ENCODE data around the gene SEC14L2.
A peak's percentile ranks its signal among the peaks of the same experiment; 100 is the strongest.

Gene SEC14L2

DNA sequence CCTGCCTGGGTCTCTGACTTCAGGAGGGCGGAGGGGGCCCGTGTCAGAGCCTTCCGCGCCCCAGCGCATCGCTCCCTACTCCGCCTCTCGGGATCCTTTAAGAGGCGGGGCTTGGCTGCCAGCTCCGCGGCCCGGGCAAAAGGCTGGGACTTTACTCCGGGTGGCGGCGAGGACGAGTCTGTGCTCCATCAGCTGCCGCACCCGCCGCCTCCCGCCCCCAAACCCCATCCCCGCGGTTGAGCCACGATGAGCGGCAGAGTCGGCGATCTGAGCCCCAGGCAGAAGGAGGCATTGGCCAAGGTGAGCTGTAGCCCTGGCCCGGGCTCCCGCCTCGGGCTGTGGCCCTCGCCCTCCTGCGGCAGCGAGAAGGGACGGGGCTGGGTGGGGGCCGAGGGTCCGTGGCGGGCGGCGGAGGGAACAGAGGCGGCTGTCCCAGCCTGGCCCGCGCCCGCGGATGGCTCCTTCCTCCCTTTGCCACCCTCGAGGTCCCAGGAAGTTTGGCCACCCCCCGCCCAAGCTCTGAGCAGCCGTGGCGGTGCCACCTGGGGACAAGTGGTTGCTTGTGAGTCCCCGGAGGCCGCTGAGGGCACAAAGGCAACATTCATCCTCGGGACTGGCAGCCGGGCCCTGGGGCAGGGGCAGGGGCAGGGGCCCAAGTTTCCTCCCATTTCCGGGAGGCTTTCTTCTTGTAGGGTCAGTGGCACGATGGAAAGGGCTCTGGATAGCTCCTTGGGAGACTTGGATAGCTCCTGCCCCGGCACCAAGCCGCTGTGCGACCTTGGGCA, at the start of gene SEC14L2:
SEC14L2 (plus strand) TSS at position 148 of the 785 bp plus-strand sequence; CDS start at position 247, 99 bp downstream.
- peak; percentile 28 for DNase-seq (ENCODE audit: low read depth)

DNA sequence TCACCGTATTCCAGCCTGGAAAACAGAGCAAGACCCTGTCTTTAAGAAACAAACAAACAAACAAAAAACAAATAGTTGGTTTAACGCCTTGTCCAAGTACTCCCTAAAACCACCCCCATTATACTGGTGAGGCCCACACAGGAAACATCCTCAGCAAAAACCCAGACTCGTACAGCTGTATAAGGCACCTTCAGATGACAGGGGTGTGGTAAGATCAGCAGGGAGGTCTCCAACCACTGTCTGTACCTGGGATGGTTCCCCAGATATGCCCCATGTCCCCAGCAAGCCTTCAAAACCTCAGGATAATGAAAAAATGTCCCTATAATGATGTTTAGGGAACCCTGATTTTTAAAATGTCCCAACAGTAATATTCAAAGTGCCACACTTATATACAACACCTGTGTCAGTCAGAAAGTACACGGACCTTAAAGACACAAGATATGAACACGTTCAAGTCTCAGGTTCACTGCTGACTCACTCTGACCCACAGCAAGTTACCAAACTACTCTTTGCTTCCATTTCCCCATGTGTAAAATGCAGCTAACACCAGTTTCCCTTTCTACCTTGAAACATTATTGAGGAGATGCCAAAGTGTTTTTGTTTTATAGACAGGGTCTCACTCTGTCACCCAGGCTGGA, 49.4 kb upstream of the SEC14L2 start:
- DNase-seq (ENCODE audit: low read depth): no peak

DNA sequence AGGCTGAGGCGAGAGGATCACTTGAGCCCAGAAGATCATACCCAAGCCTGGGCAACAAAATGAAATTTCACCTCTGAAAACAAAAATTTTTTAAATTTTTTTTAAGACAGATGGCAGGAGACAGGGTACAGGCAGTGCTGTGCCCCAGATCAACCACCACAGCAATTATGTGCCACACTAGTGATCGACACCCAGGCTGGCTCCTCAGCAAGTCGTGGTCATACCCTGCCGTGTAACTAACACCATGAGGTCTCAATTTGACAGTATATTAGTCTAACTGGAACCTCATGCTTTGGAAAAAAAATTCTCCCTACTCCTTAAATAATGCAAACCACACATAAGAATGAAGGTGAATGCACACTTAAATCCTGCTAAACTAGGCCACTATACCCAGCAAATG, 48.4 kb upstream of the SEC14L2 start:
- DNase-seq (ENCODE audit: low read depth): no peak

DNA sequence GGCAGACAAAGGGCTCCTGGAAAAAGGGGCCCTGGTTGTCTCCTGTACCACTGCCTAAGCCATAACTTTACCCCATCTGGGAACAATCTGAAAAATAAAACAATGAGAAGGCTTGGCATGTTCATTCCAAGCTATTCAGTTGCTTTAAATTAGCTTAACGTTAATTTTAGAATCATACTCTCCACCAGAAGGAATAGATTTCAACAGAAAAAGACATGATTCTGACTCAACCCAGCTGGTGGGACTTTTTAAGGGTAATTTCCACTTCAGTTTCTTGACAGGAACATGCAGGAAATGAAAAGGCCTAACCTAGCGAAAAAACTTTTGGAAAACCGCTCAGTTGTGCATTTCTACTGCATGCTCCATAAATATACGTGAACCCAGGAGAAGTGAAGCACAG, 48.0 kb upstream of the SEC14L2 start:
- DNase-seq (ENCODE audit: low read depth): no peak

DNA sequence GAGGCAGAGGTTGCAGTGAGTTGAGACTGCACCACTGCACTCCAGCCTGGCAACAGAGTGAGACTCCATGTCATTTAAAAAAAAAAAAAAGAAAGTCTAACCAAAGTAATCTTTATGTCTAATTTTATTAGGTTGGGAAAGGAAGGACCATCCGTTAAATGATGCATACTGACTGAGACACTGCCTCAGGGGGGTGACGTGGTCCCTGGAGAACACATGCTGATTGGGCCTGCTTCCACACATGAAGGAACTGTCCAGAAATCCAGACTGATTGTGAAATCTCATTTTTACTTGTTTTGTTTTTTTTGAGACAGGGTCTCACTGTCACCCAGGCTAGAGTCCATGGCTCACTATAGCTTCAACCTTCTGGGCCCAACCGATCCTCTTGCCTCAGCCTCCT, 45.6 kb upstream of the SEC14L2 start:
- no peak for DNase-seq (ENCODE audit: low read depth)

DNA sequence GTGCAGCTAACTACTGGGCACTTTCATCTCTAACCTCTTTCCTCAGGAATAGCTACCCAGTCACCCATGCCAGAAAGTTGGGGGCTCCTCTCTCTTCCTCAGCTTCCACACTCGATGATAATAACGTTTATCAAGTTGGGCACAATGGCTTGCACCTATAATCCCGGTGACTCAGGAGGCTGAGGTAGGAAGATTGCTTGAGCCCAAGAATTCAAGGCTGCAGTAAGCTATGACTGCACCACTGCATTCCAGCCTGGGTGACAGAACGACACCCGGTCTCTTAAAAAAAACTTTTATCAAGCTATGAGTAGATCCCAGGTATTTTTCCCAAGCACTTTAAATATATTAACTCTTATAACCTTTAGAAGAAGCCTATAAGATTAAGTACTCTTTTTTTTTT, 42.2 kb upstream of the SEC14L2 start:
- DNase-seq (ENCODE audit: low read depth): no peak

DNA sequence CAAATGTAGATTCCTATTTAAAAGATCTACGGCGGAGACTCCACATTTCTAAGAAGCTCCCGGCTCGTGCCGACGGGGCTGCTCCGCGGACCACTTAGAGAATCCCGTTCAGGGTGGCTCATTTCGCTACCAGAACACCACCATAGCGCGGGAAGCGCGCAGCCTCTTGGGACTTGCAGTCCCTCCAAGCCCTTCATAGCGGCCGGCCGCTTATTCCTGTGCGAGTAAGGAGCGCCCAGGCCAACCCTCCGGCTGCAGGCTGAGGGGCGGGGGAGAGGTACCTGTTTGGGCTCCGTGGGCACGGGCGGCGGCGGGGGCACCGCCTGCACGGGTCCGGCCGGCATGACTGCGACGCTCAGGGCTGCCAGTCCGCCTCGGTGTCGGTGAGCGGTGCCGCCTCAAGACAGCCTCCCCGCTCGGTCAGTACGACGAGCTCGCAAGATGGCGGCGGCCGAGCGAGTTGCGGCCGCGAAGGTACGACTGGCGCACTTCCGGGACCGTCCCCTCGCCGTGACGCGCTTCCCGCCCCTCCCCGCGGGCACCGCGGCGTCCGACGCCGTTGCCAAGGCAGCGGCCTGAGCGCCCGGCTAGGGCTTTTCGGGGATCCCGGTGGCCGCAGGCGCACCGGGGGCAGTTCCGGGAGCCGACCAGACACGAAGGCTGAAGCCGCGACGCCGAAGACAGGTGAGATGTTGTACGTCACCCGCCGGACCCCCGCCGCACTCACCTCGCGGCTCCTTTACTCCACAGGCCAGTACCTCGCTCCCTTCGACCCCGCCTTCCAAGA, 40.2 kb upstream of the SEC14L2 start, which contains the start of the genes CCDC157 and SF3A1:
CCDC157 (plus strand) TSS at position 559 of the 787 bp plus-strand sequence. CDS start 8,994 bp downstream, outside the sequence.
SF3A1 (minus strand) TSS at position 446 of the 787 bp plus-strand sequence; CDS start at position 344, 102 bp downstream.
- peak; percentile 74 for DNase-seq (ENCODE audit: low read depth)

DNA sequence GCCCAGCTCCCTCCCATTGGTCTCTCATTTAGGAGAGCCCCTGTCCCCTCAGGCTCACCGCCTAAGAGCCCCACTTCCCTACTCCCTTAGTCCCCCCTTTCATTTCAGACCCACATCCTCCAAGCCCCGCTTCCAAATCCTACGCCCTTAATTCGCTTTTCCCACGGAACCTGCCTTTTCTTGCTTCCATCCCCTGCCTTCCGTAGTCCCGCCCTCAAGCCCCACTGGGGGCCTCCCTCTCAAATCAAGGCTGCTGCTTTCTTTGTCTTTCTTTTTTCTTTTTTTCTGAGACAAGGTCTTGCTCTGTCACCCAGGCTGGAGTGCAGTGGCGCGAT, 39.6 kb upstream of the SEC14L2 start:
- DNase-seq (ENCODE audit: low read depth): no peak

DNA sequence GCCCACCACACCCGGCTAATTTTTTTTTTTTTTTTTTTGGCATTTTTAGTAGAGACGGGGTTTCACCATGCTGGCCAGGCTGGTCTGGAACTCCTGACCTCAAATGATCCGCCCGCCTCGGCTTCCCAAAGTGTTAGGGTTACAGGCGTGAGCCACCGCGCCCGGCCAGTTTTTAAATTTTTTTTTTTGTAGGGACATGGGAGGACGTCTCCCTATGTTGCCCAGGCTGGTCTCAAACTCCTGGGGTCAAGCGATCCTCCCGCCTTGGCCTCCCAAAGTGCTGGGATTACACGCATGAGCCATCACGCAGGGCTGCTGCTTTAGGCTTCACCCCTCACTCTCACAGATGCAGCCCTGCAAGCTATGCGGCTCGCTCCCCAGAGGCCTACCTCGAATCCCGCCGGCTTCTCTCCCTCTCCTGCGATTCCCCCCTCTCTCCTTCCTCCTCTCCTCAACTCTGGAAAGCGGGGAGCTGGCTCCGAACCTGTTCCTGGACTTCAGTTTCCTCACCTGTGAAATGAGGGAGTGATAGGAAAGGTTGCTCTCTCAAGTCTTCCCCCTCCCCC, 39.1 kb upstream of the SEC14L2 start:
- DNase-seq (ENCODE audit: low read depth): no peak

DNA sequence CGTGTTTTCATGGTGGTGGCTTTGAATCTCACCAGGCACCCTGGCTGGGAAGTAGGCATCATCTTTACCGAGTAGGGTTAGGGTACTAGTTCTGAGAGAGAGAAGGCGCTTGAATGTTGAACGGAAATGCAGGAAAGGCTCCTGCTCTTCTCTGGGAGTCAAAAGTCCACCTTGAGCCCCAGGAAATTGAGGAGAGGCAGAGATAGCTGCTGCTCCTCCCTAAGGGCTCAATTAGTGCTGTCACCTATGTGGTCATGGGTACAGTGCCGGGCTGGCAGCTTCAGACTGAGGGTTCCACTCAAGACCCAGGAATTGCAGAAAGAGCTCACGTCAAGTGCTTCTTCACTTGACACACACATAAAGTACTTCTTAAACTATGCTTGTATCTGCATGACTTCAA, 38.3 kb upstream of the SEC14L2 start:
- DNase-seq (ENCODE audit: low read depth): no peak

DNA sequence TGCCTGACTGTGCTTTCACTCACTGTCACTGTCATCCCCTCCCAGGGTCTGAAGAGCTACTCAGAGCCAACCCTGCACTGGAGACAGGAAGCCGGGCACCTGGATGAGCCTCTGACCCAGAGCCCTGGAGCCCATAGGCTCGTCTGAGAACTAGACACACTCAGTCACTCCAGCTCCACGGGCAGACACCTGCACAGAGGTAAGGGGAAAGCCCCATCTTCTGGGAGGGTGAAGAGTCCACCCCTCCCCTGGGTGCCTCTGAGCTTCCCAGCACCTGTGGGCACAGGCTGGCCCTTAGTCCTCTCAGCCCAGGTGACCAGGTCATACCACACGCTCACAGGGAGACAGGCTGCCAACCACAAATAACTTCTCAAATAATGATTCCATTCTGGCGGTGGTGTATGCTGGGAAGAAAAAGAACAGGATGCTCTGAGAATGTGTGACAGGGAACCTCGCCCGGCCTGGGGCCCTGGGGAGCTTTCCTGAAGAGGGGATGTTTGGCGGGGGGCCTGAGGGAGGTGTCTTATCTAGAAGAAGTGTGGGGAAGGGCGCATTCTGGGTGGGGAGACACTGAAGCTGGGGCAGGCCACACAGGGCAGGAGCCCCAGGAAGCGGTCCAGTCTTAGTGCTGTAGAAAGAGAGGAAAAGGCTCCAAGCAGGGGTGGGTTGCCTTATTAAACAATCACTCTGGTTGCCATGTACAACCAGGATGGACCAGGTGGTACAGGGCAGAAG, 34.7 kb upstream of the SEC14L2 start:
- DNase-seq (ENCODE audit: low read depth): no peak

DNA sequence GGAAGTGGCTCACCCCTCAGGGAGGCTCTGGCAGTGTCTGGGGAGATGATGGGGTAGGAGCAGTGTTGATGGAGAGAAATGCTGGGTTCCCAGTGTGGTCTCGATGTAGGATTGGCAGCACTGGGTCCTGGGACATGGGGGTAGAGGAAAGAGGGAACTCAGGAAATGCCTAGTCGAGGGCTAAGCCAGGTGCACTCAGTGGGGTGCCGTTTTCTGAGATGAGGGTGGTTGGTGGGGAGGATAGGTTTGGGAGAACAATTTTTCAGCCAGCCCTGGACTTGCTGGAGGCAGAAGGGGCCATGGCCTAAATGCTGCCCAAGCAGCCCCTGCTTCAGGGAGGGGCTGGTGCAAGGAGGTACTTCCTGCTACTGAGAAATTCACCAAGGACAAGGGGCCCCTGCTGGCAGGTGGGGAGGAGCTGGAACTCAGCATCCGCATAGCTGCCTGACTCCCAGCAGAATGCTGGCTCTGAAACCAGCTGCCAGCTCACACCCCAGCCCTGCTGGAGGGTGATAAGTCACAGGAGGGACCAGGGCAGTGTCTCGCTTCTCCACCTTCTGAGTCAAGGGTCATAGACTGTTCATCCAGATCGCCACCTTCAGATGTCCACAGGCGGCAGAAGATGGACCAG, 34.1 kb upstream of the SEC14L2 start:
- DNase-seq (ENCODE audit: low read depth): no peak

DNA sequence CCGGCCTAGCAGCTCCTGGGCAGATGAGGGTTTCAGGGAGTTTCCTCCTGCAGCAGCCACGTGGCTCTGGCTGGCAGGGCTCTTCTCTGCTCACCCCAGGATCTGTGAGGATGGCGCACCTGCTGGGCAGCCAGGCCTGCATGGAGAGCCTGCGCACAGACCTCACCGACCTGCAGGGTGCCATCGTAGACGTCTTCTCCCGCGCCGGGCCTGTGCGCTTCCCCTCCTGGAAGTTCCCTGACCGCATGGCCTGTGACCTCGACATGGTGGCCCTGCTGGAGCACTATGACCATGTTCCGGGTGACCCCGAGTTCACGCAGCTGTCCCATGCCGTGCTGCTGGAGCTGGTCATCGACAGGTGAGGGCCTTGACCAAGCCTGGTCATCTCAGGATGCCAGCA, 30.9 kb upstream of the SEC14L2 start:
- no peak for DNase-seq (ENCODE audit: low read depth)

DNA sequence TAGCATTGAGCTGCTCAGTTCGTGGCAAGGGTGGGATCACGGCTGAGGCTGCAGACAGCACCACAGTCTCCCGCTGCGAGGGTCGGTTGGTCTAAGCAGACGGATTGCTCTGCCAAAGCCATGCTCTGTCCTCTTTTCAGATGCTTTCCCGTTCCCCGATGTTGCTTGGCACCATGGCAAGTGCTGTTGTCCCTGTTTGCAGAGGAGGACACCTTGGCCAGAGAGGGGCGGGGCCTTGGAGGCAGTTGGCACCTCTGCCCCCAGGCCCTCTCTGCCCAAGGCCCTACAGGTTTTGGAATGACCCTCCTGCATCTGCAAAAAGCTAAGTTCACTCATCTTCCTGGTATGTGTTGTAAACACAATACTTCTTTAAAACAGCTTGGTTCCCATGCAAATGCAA, 28.4 kb upstream of the SEC14L2 start:
- no peak for DNase-seq (ENCODE audit: low read depth)

DNA sequence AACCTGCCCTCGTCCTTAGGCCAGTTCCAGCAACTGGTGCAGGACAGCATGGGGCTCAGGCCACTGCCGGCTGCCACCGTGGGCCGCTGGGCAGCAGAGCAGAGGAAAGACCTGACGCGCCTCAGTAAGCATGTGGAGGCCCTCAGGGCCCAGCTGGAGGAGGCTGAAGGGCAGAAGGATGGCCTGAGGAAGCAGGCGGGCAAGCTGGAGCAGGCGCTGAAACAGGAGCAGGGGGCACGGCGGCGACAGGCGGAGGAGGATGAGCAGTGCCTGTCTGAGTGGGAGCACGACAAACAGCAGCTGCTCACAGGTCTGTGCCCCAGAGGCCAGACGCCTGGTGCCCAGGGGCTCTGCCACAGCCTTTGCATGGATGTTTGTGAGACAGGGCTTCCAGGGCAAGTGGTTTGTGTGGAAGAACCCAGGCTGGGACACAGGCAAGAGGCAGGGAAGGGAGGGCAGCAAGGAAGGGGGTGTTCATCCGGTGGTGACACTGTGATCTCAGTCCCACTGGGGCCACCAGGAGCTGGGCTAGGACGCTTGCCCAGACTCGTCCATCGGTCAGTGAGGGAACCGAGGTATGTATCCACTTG, 26.1 kb upstream of the SEC14L2 start:
- DNase-seq (ENCODE audit: low read depth): no peak

DNA sequence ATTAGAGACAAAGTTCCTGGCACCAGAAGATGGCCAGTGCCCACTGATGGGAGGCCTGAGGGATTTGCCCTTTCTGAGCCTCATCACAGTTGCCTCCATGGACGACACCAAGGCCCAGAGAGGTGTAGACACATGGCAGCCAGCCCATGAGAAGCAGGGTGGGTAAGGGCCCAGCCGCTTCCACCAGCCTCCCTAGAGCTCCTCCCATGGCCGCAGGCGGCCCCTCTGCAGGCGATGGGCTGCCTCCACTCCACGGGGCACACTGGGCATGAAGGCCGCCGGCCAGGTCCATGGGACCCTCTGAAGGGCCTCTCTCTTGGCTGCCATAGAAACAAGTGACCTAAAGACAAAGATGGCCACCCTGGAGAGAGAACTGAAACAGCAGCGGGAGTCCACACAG, 25.5 kb upstream of the SEC14L2 start:
- DNase-seq (ENCODE audit: low read depth): no peak

DNA sequence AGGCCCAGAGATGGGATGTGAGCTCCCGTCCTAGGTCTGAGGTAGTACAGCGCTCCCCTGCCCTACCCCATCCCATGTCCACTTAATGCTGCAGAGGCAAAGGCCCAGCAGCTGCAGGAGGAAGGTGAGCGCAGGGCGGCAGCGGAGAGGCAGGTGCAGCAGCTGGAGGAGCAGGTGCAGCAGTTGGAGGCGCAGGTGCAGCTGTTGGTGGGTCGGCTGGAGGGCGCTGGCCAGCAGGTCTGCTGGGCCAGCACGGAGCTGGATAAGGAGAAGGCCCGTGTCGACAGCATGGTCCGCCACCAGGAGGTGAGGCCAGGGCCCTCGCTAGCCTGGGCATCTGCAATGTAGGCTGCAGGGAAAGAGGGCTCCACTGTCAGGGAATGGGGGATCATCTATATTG, 24.8 kb upstream of the SEC14L2 start:
- no peak for DNase-seq (ENCODE audit: low read depth)

DNA sequence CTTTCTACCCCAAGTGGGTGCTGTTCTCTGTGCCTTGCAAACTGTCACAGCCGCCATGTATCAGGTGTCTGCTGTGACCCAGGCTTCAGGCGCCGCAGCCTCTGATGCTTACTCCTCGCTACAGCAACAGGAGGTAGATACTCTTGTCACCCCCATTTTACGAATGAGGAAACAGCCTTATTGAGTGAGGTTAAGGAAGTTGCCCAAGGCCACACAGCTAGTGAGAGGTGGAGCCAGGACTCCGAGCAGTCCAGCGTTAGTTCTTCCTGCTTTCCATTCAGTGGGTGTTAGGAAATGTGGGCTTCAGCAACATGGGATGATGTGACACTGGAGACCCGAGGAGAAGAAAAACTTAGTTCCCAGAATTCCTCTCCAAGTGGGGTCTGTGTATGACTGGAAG, 23.9 kb upstream of the SEC14L2 start:
- DNase-seq (ENCODE audit: low read depth): no peak

DNA sequence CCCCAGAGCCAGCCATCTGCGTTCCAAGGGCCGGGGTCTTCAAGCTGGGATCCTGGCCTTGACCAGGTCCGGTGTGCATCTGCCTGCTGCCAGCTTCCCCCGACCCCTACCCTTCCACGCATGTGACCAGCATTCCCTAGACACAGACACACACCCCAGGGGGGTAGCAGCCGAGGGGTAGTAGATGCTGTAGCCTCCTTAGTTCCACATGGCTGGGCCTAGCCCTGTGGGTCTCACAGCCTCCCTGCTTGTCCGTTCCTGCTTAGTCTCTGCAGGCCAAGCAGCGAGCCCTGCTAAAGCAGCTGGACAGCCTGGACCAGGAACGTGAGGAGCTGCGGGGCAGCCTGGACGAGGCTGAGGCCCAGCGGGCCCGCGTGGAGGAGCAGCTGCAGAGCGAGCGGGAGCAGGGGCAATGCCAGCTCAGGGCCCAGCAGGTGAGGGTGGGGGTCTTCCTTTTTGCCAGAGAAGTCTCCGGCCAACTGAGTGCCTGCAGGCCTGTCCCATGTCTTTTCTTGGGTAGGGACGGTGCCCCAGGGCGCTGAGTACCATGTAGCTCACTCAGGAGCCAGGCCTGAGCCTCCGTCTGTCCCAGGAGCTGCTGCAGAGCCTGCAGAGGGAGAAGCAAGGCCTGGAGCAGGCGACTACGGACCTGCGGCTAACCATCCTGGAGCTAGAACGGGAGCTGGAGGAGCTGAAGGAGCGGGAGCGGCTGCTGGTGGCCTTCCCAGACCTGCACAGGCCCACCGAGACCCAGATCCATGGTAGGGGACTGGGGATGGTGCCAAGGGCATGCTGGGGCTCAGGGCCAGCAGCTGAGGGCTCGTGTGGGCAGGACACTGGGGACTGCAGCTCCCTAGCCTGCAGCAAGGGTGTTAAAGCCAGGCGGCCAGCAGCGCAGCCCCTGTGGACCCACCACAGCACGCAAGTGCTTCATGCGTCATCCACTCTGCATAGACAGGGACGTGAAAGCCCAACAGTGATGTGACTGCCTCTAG, 23.2 kb upstream of the SEC14L2 start:
- no peak for DNase-seq (ENCODE audit: low read depth)
